B cell (primary cell): ENCODE results near the gene MAML3. TPM values are rescaled to one million over a fixed set of nuclear protein-coding genes. Genes with fewer than 3 reads are reported as not detected.

Experiments used
- ATAC-seq: fragments of 200-7000 bp; cut with Tn5 transposase; one replicate; pipeline ENCODE4 v1.10.0; 2021; ENCODE audit warnings: low read depth, mild to moderate bottlenecking, moderate number of reproducible peaks, moderate library complexity
- CTCF ChIA-PET: fragments of 350-600 bp; sonication (Branson Sonifier 250); formaldehyde crosslinking; loops from one replicate; lab custom pipeline; 2021; ENCODE audit warnings: antibody characterized with exemption, inconsistent platforms; lab: Charles Lee
- POLR2A ChIA-PET: fragments of 350-600 bp; sonication (Branson Sonifier 250); formaldehyde crosslinking; loops from one replicate; lab custom pipeline; 2021; ENCODE audit warnings: antibody characterized with exemption; lab: Charles Lee
- DNase-seq: peaks from one replicate; pipeline ENCODE4 v3.0.0; 2013
- H2AFZ ChIP-seq: 2 replicates; pipeline ENCODE4 v1.6.1; 2012; ENCODE audit warnings: mild to moderate bottlenecking, low read depth, low read length; ENCODE audit not compliant: insufficient read depth, poor library complexity, severe bottlenecking
- H3K27ac ChIP-seq, 2 donors: 1 replicate in 1 of 2; 2 replicates in 1 of 2; pipeline ENCODE4 v1.5.1; 2012 to 2013; ENCODE audit warnings: low read length in 2 of 2, mild to moderate bottlenecking in 2 of 2, moderate library complexity in 1 of 2
- H3K27me3 ChIP-seq, 4 experiments: fragments of 200-600 bp in 1 of 4; sonication (generic) in 1 of 4; replicated peaks in 1 of 4; 1 replicate in 2 of 4; 2 replicates in 2 of 4; pipeline versions ENCODE4 v1.6.1 to v1.7.0; 2013 to 2016; ENCODE audit warnings: low read length in 3 of 4, mild to moderate bottlenecking in 2 of 4, mixed read lengths in 1 of 4, moderate library complexity in 1 of 4; ENCODE audit not compliant: insufficient read depth in 4 of 4, control insufficient read depth in 3 of 4; ENCODE audit errors: control extremely low read depth in 1 of 4
- H3K36me3 ChIP-seq, 2 experiments: replicated peaks in 1 of 2; 1 replicate in 1 of 2; 2 replicates in 1 of 2; pipeline versions ENCODE4 v1.6.1 to v1.7.1; 2013; ENCODE audit warnings: low read length in 1 of 2; ENCODE audit not compliant: insufficient read depth in 2 of 2, control insufficient read depth in 1 of 2; ENCODE audit errors: control extremely low read depth in 1 of 2, extremely low read depth in 1 of 2
- H3K4me1 ChIP-seq, 2 donors: fragments of 200-600 bp in 1 of 2; sonication (generic) in 1 of 2; 1 replicate in 1 of 2; 2 replicates in 1 of 2; pipeline versions ENCODE4 v1.5.1 to v1.6.1; 2013 to 2017; ENCODE audit warnings: low read length in 2 of 2; ENCODE audit not compliant: control insufficient read depth in 2 of 2, insufficient read depth in 2 of 2
- H3K4me2 ChIP-seq: replicated peaks from 2 replicates; pipeline ENCODE3; 2012; ENCODE audit warnings: mild to moderate bottlenecking, low read depth, low read length; ENCODE audit not compliant: poor library complexity, severe bottlenecking
- H3K4me3 ChIP-seq, 5 experiments: fragments of 200-600 bp in 1 of 5; sonication (generic) in 1 of 5; 1 replicate in 3 of 5; 2 replicates in 2 of 5; pipeline versions ENCODE4 v1.5.1 to v1.7.0; 2011 to 2016; ENCODE audit warnings: low read length in 4 of 5, mild to moderate bottlenecking in 4 of 5, low read depth in 2 of 5, control low read depth in 1 of 5, moderate library complexity in 1 of 5; ENCODE audit not compliant: insufficient read depth in 1 of 5; ENCODE audit errors: control extremely low read depth in 1 of 5, extremely low read depth in 1 of 5
- H3K79me2 ChIP-seq: fragments of 200-600 bp; sonication (generic); one replicate; pipeline ENCODE4 v1.6.0; 2016; ENCODE audit warnings: low read length; ENCODE audit not compliant: control insufficient read depth, insufficient read depth
- H3K9ac ChIP-seq: fragments of 200-600 bp; sonication (generic); 2 replicates; pipeline ENCODE4 v1.6.1; 2017; ENCODE audit warnings: mild to moderate bottlenecking, low read length, moderate library complexity
- H3K9me3 ChIP-seq, 3 donors: one replicate each; pipeline versions ENCODE4 v1.6.1 to v1.7.1; 2013; ENCODE audit warnings: low read length in 2 of 3; ENCODE audit not compliant: control insufficient read depth in 2 of 3, insufficient read depth in 1 of 3; ENCODE audit errors: control extremely low read depth in 1 of 3
- H4K20me1 ChIP-seq: 2 replicates; pipeline ENCODE4 v1.6.0; 2012; ENCODE audit warnings: mild to moderate bottlenecking, low read length; ENCODE audit not compliant: insufficient read depth, control insufficient read depth, poor library complexity, severe bottlenecking
- H3K27ac Mint-ChIP-seq: one replicate; pipeline ENCODE4 v1.8.0; 2021; ENCODE audit warnings: mixed read lengths
- H3K27me3 Mint-ChIP-seq: one replicate; pipeline ENCODE4 v1.8.0; 2021; ENCODE audit warnings: mixed read lengths
- H3K4me1 Mint-ChIP-seq: one replicate; pipeline ENCODE4 v1.8.0; 2021; ENCODE audit warnings: mixed read lengths
- H3K4me3 Mint-ChIP-seq: one replicate; pipeline ENCODE4 v1.8.0; 2021; ENCODE audit warnings: mixed read lengths
- H3K9me3 Mint-ChIP-seq: one replicate; pipeline ENCODE4 v1.8.0; 2022; ENCODE audit warnings: mixed read lengths; ENCODE audit not compliant: insufficient read depth
- EZH2 ChIP-seq: IDR thresholded peaks from 2 replicates; pipeline ENCODE4 v1.6.1; 2012; ENCODE audit warnings: borderline replicate concordance, low read depth, mild to moderate bottlenecking, moderate library complexity, low read length; ENCODE audit not compliant: insufficient read depth, poor library complexity, severe bottlenecking
- WGBS: methylation state at CpG from one replicate; pipeline ENCODE4 v1.1.5; 2013; ENCODE audit warnings: missing lambda C conversion rate; ENCODE audit not compliant: insufficient coverage; 5-methylcytosine and 5-hydroxymethylcytosine counted together
- intact Hi-C: fragments of 100-400 bp; cut with micrococcal nuclease; formaldehyde crosslinking; loops from one replicate; pipeline ENCODE4 v1.10.0; 2022
- polyA plus RNA-seq: library from polyadenylated mRNA; depleted of rRNA; stranded (reverse); fragments of >200 nt; gene quantifications from 2 replicates; pipeline ENCODE4 v1.2.3, GENCODE V29; 2012
- total RNA-seq, 2 donors: library from RNA; stranded (reverse); fragments of 120-200 nt in 1 of 2; gene quantifications; 1 replicate in 1 of 2; 2 replicates in 1 of 2; pipeline versions ENCODE4 v1.2.3 to v1.2.4, GENCODE V29; 2013 to 2022
- TF ChIP-seq, protein P1 (sequence below): fragments of 200-600 bp; IDR thresholded peaks from one replicate; pipeline ENCODE4 v1.8.0; 2022; ENCODE audit warnings: antibody characterized with exemption, mild to moderate bottlenecking

Gene MAML3
- total and polyA plus RNA-seq, 2 donors (not counting 1 experiment from before 2014, with no cell fraction given): 0.94 to 5.3 TPM

DNA sequence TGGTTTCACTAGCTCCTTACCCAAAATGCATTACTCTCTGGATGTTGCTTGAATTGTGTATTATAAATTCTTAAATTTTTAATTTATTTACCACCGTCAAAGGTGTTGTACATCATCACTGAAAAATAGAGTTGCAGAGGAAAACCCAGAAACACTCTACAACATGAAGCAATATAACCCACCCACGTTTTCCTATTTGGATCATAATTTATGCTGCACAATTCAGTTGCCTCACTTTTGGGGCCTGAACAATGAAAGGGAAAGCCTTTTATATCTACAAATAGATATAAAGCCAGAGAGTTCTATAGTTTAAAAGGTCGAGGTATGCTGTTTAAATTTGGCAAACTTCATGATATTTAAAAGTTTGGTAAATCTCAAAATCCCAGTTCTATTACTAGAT, 372.9 kb downstream of the MAML3 start:
- Mint-ChIP-seq H3K27me3 (no peaks in the 10 kb centered on the region), H3K4me3 (no peak overlapping the region), H3K27ac (no peak overlapping the region), H3K4me1 (no peaks in the 10 kb centered on the region), H3K9me3 (no peaks in the 10 kb centered on the region)
- POLR2A ChIA-PET: no interaction called here
- no peak overlapping the region for H3K4me2 ChIP-seq
- no CpG with 5 or more reads among the region's 3 CpGs for WGBS
- intact Hi-C loops: no loop called here
- no peaks in the 10 kb centered on the region for H4K20me1 ChIP-seq
- no peaks in the 10 kb centered on the region for H3K79me2 ChIP-seq
- CTCF ChIA-PET: no interaction called here
- no peak overlapping the region for H3K9ac ChIP-seq
- DNase-seq (no peak), ATAC-seq (no peak)
- H3K9me3 ChIP-seq: no peaks in the 10 kb centered on the region
- no peak overlapping the region for H3K4me3 ChIP-seq
- H3K4me1 ChIP-seq: no peaks in the 10 kb centered on the region
- H3K27me3 ChIP-seq: no peaks in the 10 kb centered on the region
- TF ChIP-seq, protein P1, sequence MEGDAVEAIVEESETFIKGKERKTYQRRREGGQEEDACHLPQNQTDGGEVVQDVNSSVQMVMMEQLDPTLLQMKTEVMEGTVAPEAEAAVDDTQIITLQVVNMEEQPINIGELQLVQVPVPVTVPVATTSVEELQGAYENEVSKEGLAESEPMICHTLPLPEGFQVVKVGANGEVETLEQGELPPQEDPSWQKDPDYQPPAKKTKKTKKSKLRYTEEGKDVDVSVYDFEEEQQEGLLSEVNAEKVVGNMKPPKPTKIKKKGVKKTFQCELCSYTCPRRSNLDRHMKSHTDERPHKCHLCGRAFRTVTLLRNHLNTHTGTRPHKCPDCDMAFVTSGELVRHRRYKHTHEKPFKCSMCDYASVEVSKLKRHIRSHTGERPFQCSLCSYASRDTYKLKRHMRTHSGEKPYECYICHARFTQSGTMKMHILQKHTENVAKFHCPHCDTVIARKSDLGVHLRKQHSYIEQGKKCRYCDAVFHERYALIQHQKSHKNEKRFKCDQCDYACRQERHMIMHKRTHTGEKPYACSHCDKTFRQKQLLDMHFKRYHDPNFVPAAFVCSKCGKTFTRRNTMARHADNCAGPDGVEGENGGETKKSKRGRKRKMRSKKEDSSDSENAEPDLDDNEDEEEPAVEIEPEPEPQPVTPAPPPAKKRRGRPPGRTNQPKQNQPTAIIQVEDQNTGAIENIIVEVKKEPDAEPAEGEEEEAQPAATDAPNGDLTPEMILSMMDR: no peak
- no peak for TF ChIP-seq EZH2
- no peak overlapping the region for H3K27ac ChIP-seq
- H3K36me3 ChIP-seq: no peaks in the 10 kb centered on the region
- no peak overlapping the region for H2AFZ ChIP-seq

DNA sequence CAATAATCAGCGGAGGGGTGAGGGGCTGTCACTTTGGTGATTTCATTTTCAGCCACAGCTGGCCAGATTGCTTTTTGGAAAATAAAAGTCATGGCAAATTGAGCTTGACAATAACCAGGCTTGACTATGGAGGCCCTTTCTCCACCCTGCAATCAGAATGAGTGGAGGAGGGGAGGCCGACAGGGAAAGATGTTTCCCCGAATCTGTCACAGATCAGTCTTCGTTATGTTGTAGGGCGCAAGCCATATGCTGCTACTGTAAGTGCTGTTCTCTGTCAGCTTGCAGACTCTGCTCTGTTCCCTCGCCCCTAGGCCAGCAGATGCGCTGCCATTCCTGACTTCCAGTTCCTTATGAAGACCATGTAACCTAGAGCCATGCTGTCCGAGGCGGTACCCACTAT, 374.3 kb downstream of the MAML3 start:
- Histone ChIP-seq H3K9ac (no peak overlapping the region), H2AFZ (no peak overlapping the region), H3K4me1 (no peaks in the 10 kb centered on the region), H3K4me3 (no peak overlapping the region), H3K27ac (no peak overlapping the region), H3K36me3 (no peaks in the 10 kb centered on the region), H3K4me2 (no peak overlapping the region), H3K9me3 (no peaks in the 10 kb centered on the region), H3K27me3 (no peaks in the 10 kb centered on the region), H3K79me2 (no peaks in the 10 kb centered on the region), H4K20me1 (no peaks in the 10 kb centered on the region)
- DNase-seq (no peak), ATAC-seq (no peak)
- H3K9me3 Mint-ChIP-seq: no peaks in the 10 kb centered on the region
- CTCF ChIA-PET: no interaction called here
- intact Hi-C loops: no loop called here
- H3K27ac Mint-ChIP-seq: no peak overlapping the region
- POLR2A ChIA-PET: no interaction called here
- no peak overlapping the region for H3K4me3 Mint-ChIP-seq
- 98% methylated on average over 6 of the region's 9 CpGs for WGBS
- TF ChIP-seq, protein P1: no peak
- TF ChIP-seq EZH2: no peak
- H3K27me3 Mint-ChIP-seq: no peaks in the 10 kb centered on the region
- H3K4me1 Mint-ChIP-seq: no peaks in the 10 kb centered on the region
